HL-60 (cell line): ENCODE results near the gene ADAM22.

ENCODE experiments used
- DNase-seq, 2 experiments: peaks; one replicate each; pipeline ENCODE4 v3.0.0-alpha.2; 2010 to 2020; ENCODE audit warnings: low read depth in 1 of 2, low spot score in 1 of 2
- H3K27ac ChIP-seq: fragments of 250-450 bp; sonication (Bioruptor Pico); replicated peaks from 2 replicates; pipeline ENCODE4 v1.5.1; 2020; ENCODE audit warnings: mild to moderate bottlenecking, moderate library complexity
- H3K27me3 ChIP-seq: fragments of 250-450 bp; sonication (Bioruptor Pico); 2 replicates; pipeline ENCODE4 v1.5.1; 2021; ENCODE audit warnings: mild to moderate bottlenecking, moderate library complexity; ENCODE audit not compliant: insufficient read depth, poor library complexity, severe bottlenecking
- H3K4me3 ChIP-seq: replicated peaks from 2 replicates; pipeline ENCODE4 v1.5.1; 2011; ENCODE audit warnings: mild to moderate bottlenecking, control low read depth, low read length; ENCODE audit not compliant: insufficient read depth
- CTCF ChIP-seq: IDR thresholded peaks from one replicate; pipeline ENCODE4 v1.5.1; 2011; ENCODE audit warnings: low read length, control low read depth, inconsistent platforms; ENCODE audit not compliant: insufficient read depth
- GABPA ChIP-seq: IDR thresholded peaks from 2 replicates; pipeline ENCODE4 v1.6.1; 2012; ENCODE audit warnings: low read depth
- POLR2AphosphoS5 ChIP-seq: IDR thresholded peaks from 2 replicates; pipeline ENCODE4 v1.6.1; 2012; ENCODE audit warnings: low read depth
- SPI1 ChIP-seq: IDR thresholded peaks from 2 replicates; pipeline ENCODE4 v1.6.1; 2012; ENCODE audit warnings: low read depth, mild to moderate bottlenecking, borderline replicate concordance
- TF ChIP-seq, protein P1 (sequence below): IDR thresholded peaks from 2 replicates; pipeline ENCODE4 v1.6.1; 2012; ENCODE audit warnings: low read depth; ENCODE audit not compliant: insufficient replicate concordance

The ADAM22 gene

DNA sequence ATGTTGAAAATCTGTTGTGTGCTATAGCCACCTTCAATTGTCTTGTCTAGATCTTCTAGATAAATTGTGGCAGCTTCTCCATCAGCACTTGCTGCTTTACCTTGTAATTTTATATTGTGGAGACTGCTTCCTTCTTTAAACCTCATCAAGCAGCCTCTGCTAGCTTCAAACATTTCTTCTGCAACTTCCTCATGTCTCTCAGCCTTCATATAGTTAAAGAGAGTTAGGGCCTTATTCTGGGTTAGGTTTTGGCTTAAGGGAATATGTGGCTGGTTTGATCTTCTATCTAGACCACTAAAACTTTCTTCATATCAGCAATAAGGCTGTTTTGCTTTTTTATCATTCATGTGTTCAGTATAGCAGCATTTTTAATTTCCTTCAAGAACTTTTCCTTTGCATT, 128.2 kb downstream of the ADAM22 start:
- no peaks in the 10 kb centered on the region for H3K27me3 ChIP-seq
- no peak overlapping the region for H3K4me3 ChIP-seq
- TF ChIP-seq SPI1 (no peak), CTCF (no peak), POLR2AphosphoS5 (no peak), GABPA (no peak)
- TF ChIP-seq, protein P1, sequence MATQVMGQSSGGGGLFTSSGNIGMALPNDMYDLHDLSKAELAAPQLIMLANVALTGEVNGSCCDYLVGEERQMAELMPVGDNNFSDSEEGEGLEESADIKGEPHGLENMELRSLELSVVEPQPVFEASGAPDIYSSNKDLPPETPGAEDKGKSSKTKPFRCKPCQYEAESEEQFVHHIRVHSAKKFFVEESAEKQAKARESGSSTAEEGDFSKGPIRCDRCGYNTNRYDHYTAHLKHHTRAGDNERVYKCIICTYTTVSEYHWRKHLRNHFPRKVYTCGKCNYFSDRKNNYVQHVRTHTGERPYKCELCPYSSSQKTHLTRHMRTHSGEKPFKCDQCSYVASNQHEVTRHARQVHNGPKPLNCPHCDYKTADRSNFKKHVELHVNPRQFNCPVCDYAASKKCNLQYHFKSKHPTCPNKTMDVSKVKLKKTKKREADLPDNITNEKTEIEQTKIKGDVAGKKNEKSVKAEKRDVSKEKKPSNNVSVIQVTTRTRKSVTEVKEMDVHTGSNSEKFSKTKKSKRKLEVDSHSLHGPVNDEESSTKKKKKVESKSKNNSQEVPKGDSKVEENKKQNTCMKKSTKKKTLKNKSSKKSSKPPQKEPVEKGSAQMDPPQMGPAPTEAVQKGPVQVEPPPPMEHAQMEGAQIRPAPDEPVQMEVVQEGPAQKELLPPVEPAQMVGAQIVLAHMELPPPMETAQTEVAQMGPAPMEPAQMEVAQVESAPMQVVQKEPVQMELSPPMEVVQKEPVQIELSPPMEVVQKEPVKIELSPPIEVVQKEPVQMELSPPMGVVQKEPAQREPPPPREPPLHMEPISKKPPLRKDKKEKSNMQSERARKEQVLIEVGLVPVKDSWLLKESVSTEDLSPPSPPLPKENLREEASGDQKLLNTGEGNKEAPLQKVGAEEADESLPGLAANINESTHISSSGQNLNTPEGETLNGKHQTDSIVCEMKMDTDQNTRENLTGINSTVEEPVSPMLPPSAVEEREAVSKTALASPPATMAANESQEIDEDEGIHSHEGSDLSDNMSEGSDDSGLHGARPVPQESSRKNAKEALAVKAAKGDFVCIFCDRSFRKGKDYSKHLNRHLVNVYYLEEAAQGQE = no peak
- H3K27ac ChIP-seq = no peak overlapping the region
- DNase-seq = no peak

- Histone ChIP-seq H3K27ac (no peak overlapping the region), H3K4me3 (no peak overlapping the region), H3K27me3 (no peaks in the 10 kb centered on the region)
- no peak for DNase-seq
- TF ChIP-seq GABPA = no peak
Observed at GRCh38 chr7:88069093-88069492, 135.0 kb downstream of the ADAM22 start.

GRCh38 chr7:88071994-88072714, 138.1 kb downstream of the ADAM22 start:
- Histone ChIP-seq H3K4me3 (no peak overlapping the region), H3K27ac (no peak overlapping the region), H3K27me3 (no peaks in the 10 kb centered on the region)
- TF ChIP-seq CTCF = no peak
- TF ChIP-seq, protein P1 = no peak
- TF ChIP-seq GABPA = no peak
- no peak for TF ChIP-seq SPI1
- no peak for TF ChIP-seq POLR2AphosphoS5
- no peak for DNase-seq

DNA sequence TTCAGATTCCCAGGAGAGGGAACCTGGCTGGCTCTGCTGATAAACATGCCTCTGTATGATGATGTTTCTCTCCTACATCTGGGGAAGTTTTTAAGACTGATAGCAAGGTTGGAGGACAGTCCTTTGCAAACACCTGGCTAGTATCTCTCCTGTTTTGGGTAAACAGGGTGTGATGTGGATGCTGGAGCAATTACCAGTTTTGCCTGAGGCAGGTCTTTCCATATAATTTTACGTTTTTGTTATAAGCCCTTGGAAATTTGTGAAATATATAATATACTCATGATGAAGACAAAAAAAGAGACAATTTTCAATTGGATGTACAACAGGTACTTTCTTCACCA, 138.6 kb downstream of the ADAM22 start:
- DNase-seq = no peak
- H3K27me3 ChIP-seq = no peaks in the 10 kb centered on the region
- no peak for TF ChIP-seq GABPA
- TF ChIP-seq SPI1 = no peak
- TF ChIP-seq, protein P1 = no peak
- no peak for TF ChIP-seq CTCF
- no peak for TF ChIP-seq POLR2AphosphoS5
- no peak overlapping the region for H3K4me3 ChIP-seq
- no peak overlapping the region for H3K27ac ChIP-seq
